ENCODE measurements around the gene ATP13A2.
"Not testable (repeated sequence)": the region's sequence is repeated elsewhere in the genome, so short reads cannot be mapped to it uniquely, and the experiment has no call there.

ATP13A2 gene

GRCh38 chr1:16967095-16967575 lies 44.6 kb downstream of the ATP13A2 start:
- in situ Hi-C loops (cut with HindIII; ENCODE audit: low sequenced_read_pairs): no loop called here

GRCh38 chr1:16966282-16966681 lies 45.4 kb downstream of the ATP13A2 start:
- in situ Hi-C loops (cut with HindIII; ENCODE audit: low sequenced_read_pairs): no loop called here

GRCh38 chr1:16965486-16966067 lies 46.2 kb downstream of the ATP13A2 start:
- in situ Hi-C loops (cut with HindIII; ENCODE audit: low sequenced_read_pairs): no loop called here

- in situ Hi-C loops (cut with HindIII; ENCODE audit: low sequenced_read_pairs): not testable (repeated sequence)
Observed at GRCh38 chr1:16964169-16964568, 47.6 kb downstream of the ATP13A2 start.

GRCh38 chr1:16961297-16962133 lies 50.2 kb downstream of the ATP13A2 start:
- in situ Hi-C loops (cut with HindIII; ENCODE audit: low sequenced_read_pairs): no loop called here

- in situ Hi-C loops (cut with HindIII; ENCODE audit: low sequenced_read_pairs): no loop called here
Observed at GRCh38 chr1:16960560-16961296, 51.0 kb downstream of the ATP13A2 start.

GRCh38 chr1:16958475-16958874 lies 53.3 kb downstream of the ATP13A2 start:
- in situ Hi-C loops (cut with HindIII; ENCODE audit: low sequenced_read_pairs): no loop called here

- in situ Hi-C loops (cut with HindIII; ENCODE audit: low sequenced_read_pairs): no loop called here
Observed at GRCh38 chr1:16957731-16958130, 54.0 kb downstream of the ATP13A2 start.

GRCh38 chr1:16956775-16957174 lies 55.0 kb downstream of the ATP13A2 start:
- in situ Hi-C loops (cut with HindIII; ENCODE audit: low sequenced_read_pairs): no loop called here

GRCh38 chr1:16955186-16955585 lies 56.5 kb downstream of the ATP13A2 start:
- in situ Hi-C loops (cut with HindIII; ENCODE audit: low sequenced_read_pairs): no loop called here

GRCh38 chr1:16954579-16954978 lies 57.1 kb downstream of the ATP13A2 start:
- in situ Hi-C loops (cut with HindIII; ENCODE audit: low sequenced_read_pairs): no loop called here

- in situ Hi-C loops (cut with HindIII; ENCODE audit: low sequenced_read_pairs): not testable (repeated sequence)
Observed at GRCh38 chr1:16952376-16952775, 59.4 kb downstream of the ATP13A2 start.

GRCh38 chr1:16949026-16949425 lies 62.7 kb downstream of the ATP13A2 start:
- in situ Hi-C loops (cut with HindIII; ENCODE audit: low sequenced_read_pairs): not testable (repeated sequence)

- in situ Hi-C loops (cut with HindIII; ENCODE audit: low sequenced_read_pairs): not testable (repeated sequence)
Observed at GRCh38 chr1:16948282-16948891, 63.3 kb downstream of the ATP13A2 start.

GRCh38 chr1:16946646-16947045 lies 65.1 kb downstream of the ATP13A2 start:
- in situ Hi-C loops (cut with HindIII; ENCODE audit: low sequenced_read_pairs): no loop called here

- in situ Hi-C loops (cut with HindIII; ENCODE audit: low sequenced_read_pairs): not testable (repeated sequence)
Observed at GRCh38 chr1:16946185-16946584, 65.5 kb downstream of the ATP13A2 start.

- in situ Hi-C loops (cut with HindIII; ENCODE audit: low sequenced_read_pairs): not testable (repeated sequence)
Observed at GRCh38 chr1:16945512-16945911, 66.2 kb downstream of the ATP13A2 start.

- in situ Hi-C loops (cut with HindIII; ENCODE audit: low sequenced_read_pairs): no loop called here
Observed at GRCh38 chr1:16944038-16944437, 67.7 kb downstream of the ATP13A2 start.

- in situ Hi-C loops (cut with HindIII; ENCODE audit: low sequenced_read_pairs): not testable (repeated sequence)
Observed at GRCh38 chr1:16939386-16940180, 72.1 kb downstream of the ATP13A2 start.

Measured in DLD1 (cell line).